Measurements from ENCODE around the gene CPNE2. TPM values are rescaled to one million over a fixed set of nuclear protein-coding genes. Genes with fewer than 3 reads are reported as not detected.

Gene CPNE2
- total and polyA plus RNA-seq, 12 donors, result 9.6 to 43.6 (median 17.1) TPM

GRCh38 chr16:57165483-57165882 is 73.1 kb downstream of the CPNE2 start:
- DNase-seq, result no peak
- Histone ChIP-seq H3K4me3 (no peak overlapping the region), H3K4me1 (replicated peaks in 1 of 2) (peaks cover 0 to 19% of the 10 kb centered on the region in 2 donors), H3K36me3 (replicated peaks in 1 of 2) (peaks cover 0 to 66% of the 10 kb centered on the region in 2 donors), H3K27ac (no peak overlapping the region), H3K27me3 (no peaks in the 10 kb centered on the region), H3K9me3 (replicated peaks in 1 of 3) (no peaks in the 10 kb centered on the region)
- WGBS, 4 donors, result 84 to 93% (median 90%) methylated on average over 5 of the region's 5 CpGs
- intact Hi-C loops (cut with DNase I), result no loop called here
- TF ChIP-seq POLR2A (IDR thresholded peaks at IDR 0.05), result no peak

GRCh38 chr16:57165938-57166337 is 73.6 kb downstream of the CPNE2 start:
- no peak for DNase-seq
- no peak overlapping the region for H3K4me3 ChIP-seq
- WGBS, 4 donors, result 83 to 89% (median 87%) methylated on average over 3 of the region's 3 CpGs
- no peaks in the 10 kb centered on the region for H3K9me3 ChIP-seq (replicated peaks in 1 of 3)
- no peak for TF ChIP-seq POLR2A (IDR thresholded peaks at IDR 0.05)
- H3K36me3 ChIP-seq (replicated peaks in 1 of 2), result peaks cover 0 to 70% of the 10 kb centered on the region in 2 donors
- intact Hi-C loops (cut with DNase I), result no loop called here
- H3K4me1 ChIP-seq (replicated peaks in 1 of 2), result peaks cover 0 to 19% of the 10 kb centered on the region in 2 donors
- no peak overlapping the region for H3K27ac ChIP-seq
- H3K27me3 ChIP-seq, result no peaks in the 10 kb centered on the region

- no peak for DNase-seq
- Histone ChIP-seq H3K27ac (peak overlapping the region in 1 of 5 donors; percentile 40), H3K27me3 (no peaks in the 10 kb centered on the region), H3K4me3 (no peak overlapping the region), H3K9me3 (replicated peaks in 1 of 3) (no peaks in the 10 kb centered on the region), H3K36me3 (replicated peaks in 1 of 2) (peaks cover 0 to 75% of the 10 kb centered on the region in 2 donors), H3K4me1 (replicated peaks in 1 of 2) (peaks cover 0 to 19% of the 10 kb centered on the region in 2 donors)
- intact Hi-C loops (cut with DNase I), result no loop called here
- no peak for TF ChIP-seq POLR2A (IDR thresholded peaks at IDR 0.05)
- no peak for TF ChIP-seq CTCF (IDR thresholded peaks at IDR 0.05)
These were observed 74.1 kb downstream of the CPNE2 start for GRCh38 chr16:57166451-57166850.

GRCh38 chr16:57166951-57167350 is 74.6 kb downstream of the CPNE2 start:
- H3K27ac ChIP-seq, result peak overlapping the region in 1 of 5 donors; percentile 40
- intact Hi-C loops (cut with DNase I), result no loop called here
- H3K36me3 ChIP-seq (replicated peaks in 1 of 2), result peaks cover 0 to 76% of the 10 kb centered on the region in 2 donors
- no peaks in the 10 kb centered on the region for H3K27me3 ChIP-seq
- no peak overlapping the region for H3K4me3 ChIP-seq
- no peak for TF ChIP-seq CTCF (IDR thresholded peaks at IDR 0.05)
- no peak for TF ChIP-seq POLR2A (IDR thresholded peaks at IDR 0.05)
- peak in 1 of 7 donors; percentile 21 for DNase-seq
- H3K9me3 ChIP-seq (replicated peaks in 1 of 3), result no peaks in the 10 kb centered on the region
- H3K4me1 ChIP-seq (replicated peaks in 1 of 2), result peaks cover 0 to 19% of the 10 kb centered on the region in 2 donors
- 80 to 88% (median 83%) methylated on average over 7 of the region's 7 CpGs for WGBS, 4 donors

GRCh38 chr16:57167538-57167937 is 75.2 kb downstream of the CPNE2 start:
- H3K4me3 ChIP-seq, result no peak overlapping the region
- no peak for TF ChIP-seq POLR2A (IDR thresholded peaks at IDR 0.05)
- TF ChIP-seq CTCF (IDR thresholded peaks at IDR 0.05), result no peak
- DNase-seq, result no peak
- no peaks in the 10 kb centered on the region for H3K27me3 ChIP-seq
- intact Hi-C loops (cut with DNase I), result no loop called here
- H3K9me3 ChIP-seq (replicated peaks in 1 of 3), result no peaks in the 10 kb centered on the region
- H3K36me3 ChIP-seq (replicated peaks in 1 of 2), result peaks cover 0 to 76% of the 10 kb centered on the region in 2 donors
- H3K4me1 ChIP-seq (replicated peaks in 1 of 2), result peaks cover 0 to 19% of the 10 kb centered on the region in 2 donors
- WGBS, 4 donors, result 58 to 66% (median 60%) methylated on average over 3 of the region's 3 CpGs
- H3K27ac ChIP-seq, result no peak overlapping the region
